HepG2 (cell line): ENCODE results near the gene MCU. TPM values are rescaled to one million over a fixed set of nuclear protein-coding genes. Genes with fewer than 3 reads are reported as not detected.

ENCODE experiments used
- ATAC-seq: fragments of 200-7000 bp; cut with Tn5 transposase; 3 replicates; pipeline ENCODE4 v1.9.1; 2020; ENCODE audit warnings: mild to moderate bottlenecking, moderate library complexity
- BruUV-seq: library from RNA; stranded (reverse); fragments of 400-500 nt; replicated peaks from 2 replicates; lab custom pipeline; 2021; lab: Mats Ljungman, UMichigan
- CTCF ChIA-PET: fragments of 300-600 bp; formaldehyde crosslinking; extraction: SDS; loops from one replicate; lab custom pipeline; 2021; ENCODE audit warnings: low total read pairs, inconsistent platforms, low intra/inter-chr PET ratio; lab: Yijun Ruan, JAX
- POLR2A ChIA-PET: fragments of 350-600 bp; sonication (Branson Sonifier 250); formaldehyde crosslinking; loops from one replicate; lab custom pipeline; 2020; ENCODE audit warnings: antibody characterized with exemption, inconsistent platforms; lab: Yijun Ruan, JAX
- DNase-seq: peaks from one replicate; pipeline ENCODE4 v3.0.0-alpha.2; 2015; ENCODE audit warnings: low spot score
- FAIRE-seq: peaks from 3 replicates; lab custom pipeline; 2011; peaks lifted over from hg19 to GRCh38; lab: Jason Lieb, UNC
- H2AFZ ChIP-seq: one replicate; pipeline ENCODE4 v1.6.1; 2011; ENCODE audit warnings: low read length, inconsistent platforms
- H3K27ac ChIP-seq: fragments of 300-600 bp; 3 replicates; pipeline ENCODE4 v1.8.0; 2011; ENCODE audit warnings: mixed run types, mild to moderate bottlenecking, mixed read lengths, low read length, inconsistent platforms; ENCODE audit not compliant: insufficient read depth; ENCODE audit errors: extremely low read length
- H3K27me3 ChIP-seq, 2 experiments: fragments of 200-600 bp in 1 of 2; 2 replicates in 1 of 2; 3 replicates in 1 of 2; pipeline versions ENCODE4 v1.6.0 to v1.8.0; 2011; ENCODE audit warnings: low read length in 2 of 2, mild to moderate bottlenecking in 2 of 2, moderate library complexity in 2 of 2, inconsistent platforms in 1 of 2; ENCODE audit not compliant: insufficient read depth in 2 of 2, control insufficient read depth in 1 of 2
- H3K36me3 ChIP-seq, 2 experiments: fragments of 200-600 bp in 1 of 2; replicated peaks in 1 of 2; 2 replicates in 1 of 2; 3 replicates in 1 of 2; pipeline versions ENCODE4 v1.5.1 to v1.8.0; 2011; ENCODE audit warnings: low read length in 2 of 2, inconsistent platforms in 1 of 2; ENCODE audit not compliant: insufficient read depth in 2 of 2, control insufficient read depth in 1 of 2
- H3K4me1 ChIP-seq: 2 replicates; pipeline ENCODE4 v1.5.1; 2012; ENCODE audit warnings: low read length, inconsistent platforms; ENCODE audit not compliant: insufficient read depth
- H3K4me2 ChIP-seq: 2 replicates; pipeline ENCODE4 v1.6.0; 2011; ENCODE audit warnings: low read depth, low read length, inconsistent platforms
- H3K4me3 ChIP-seq, 3 experiments: fragments of 200-600 bp in 1 of 3; sonication (generic), shearing (Covaris generic) in 1 of 3; replicated peaks in 1 of 3; 2 replicates each; pipeline ENCODE4 v1.5.1; 2011 to 2016; ENCODE audit warnings: low read length in 3 of 3, inconsistent platforms in 2 of 3, low read depth in 2 of 3, mild to moderate bottlenecking in 2 of 3, control low read depth in 1 of 3, mixed read lengths in 1 of 3; ENCODE audit not compliant: insufficient read depth in 1 of 3
- H3K79me2 ChIP-seq: one replicate; pipeline ENCODE4 v1.6.1; 2011; ENCODE audit warnings: low read length, inconsistent platforms; ENCODE audit not compliant: insufficient read depth
- H3K9ac ChIP-seq: 2 replicates; pipeline ENCODE4 v1.6.0; 2011; ENCODE audit warnings: mild to moderate bottlenecking, low read depth, low read length, inconsistent platforms; ENCODE audit not compliant: insufficient read depth
- H3K9me3 ChIP-seq: 2 replicates; pipeline ENCODE4 v1.5.1; 2012; ENCODE audit warnings: mild to moderate bottlenecking, low read length
- H4K20me1 ChIP-seq: 2 replicates; pipeline ENCODE4 v1.6.0; 2011; ENCODE audit warnings: inconsistent platforms, mild to moderate bottlenecking, low read length, moderate library complexity; ENCODE audit not compliant: insufficient read depth
- KDM1A ChIP-seq: IDR thresholded peaks from 2 replicates; pipeline ENCODE4 v1.6.1; 2016; ENCODE audit warnings: missing compliant biosample characterization
- POLR2AphosphoS2 ChIP-seq: IDR thresholded peaks from 2 replicates; pipeline ENCODE4 v1.6.1; 2011; ENCODE audit warnings: low read depth, low read length, improper control_type of control experiment
- SIN3A ChIP-seq: IDR thresholded peaks from 2 replicates; pipeline ENCODE4 v1.6.1; 2011; ENCODE audit warnings: low read depth, mild to moderate bottlenecking, control low read depth, low read length, borderline replicate concordance
- STAG1 ChIP-seq: sonication (generic); formaldehyde crosslinking; IDR thresholded peaks from 2 replicates; pipeline ENCODE4 v1.4.0; 2020; ENCODE audit warnings: missing genetic modification reagents
- ZFP62 ChIP-seq: sonication (generic); formaldehyde crosslinking; IDR thresholded peaks from 2 replicates; pipeline ENCODE4 v1.4.0; 2020; ENCODE audit warnings: missing genetic modification reagents
- ZMAT3 ChIP-seq: sonication (generic); formaldehyde crosslinking; conservative IDR thresholded peaks from 2 replicates; pipeline ENCODE4 v1.7.0; 2021; ENCODE audit warnings: missing genetic modification reagents
- ZNF317 ChIP-seq: sonication (generic); formaldehyde crosslinking; IDR thresholded peaks from 2 replicates; pipeline ENCODE4 v1.5.0; 2020; ENCODE audit warnings: mild to moderate bottlenecking, missing genetic modification reagents
- ZNF431 ChIP-seq: sonication (generic); formaldehyde crosslinking; IDR thresholded peaks from 2 replicates; pipeline ENCODE4 v1.9.0; 2022; ENCODE audit warnings: missing genetic modification reagents, low read depth, mild to moderate bottlenecking, borderline replicate concordance
- ZNF446 ChIP-seq: sonication (generic); formaldehyde crosslinking; IDR thresholded peaks from 2 replicates; pipeline ENCODE4 v1.5.0; 2020; ENCODE audit warnings: mild to moderate bottlenecking, missing genetic modification reagents
- ZNF484 ChIP-seq: sonication (generic); formaldehyde crosslinking; IDR thresholded peaks from 2 replicates; pipeline ENCODE4 v1.5.1; 2020; ENCODE audit warnings: mild to moderate bottlenecking, low read depth, missing genetic modification reagents, borderline replicate concordance
- ZSCAN21 ChIP-seq: sonication (generic); formaldehyde crosslinking; IDR thresholded peaks from 2 replicates; pipeline ENCODE4 v1.8.0; 2022; ENCODE audit warnings: mild to moderate bottlenecking, missing genetic modification reagents, moderate library complexity, borderline replicate concordance
- WGBS: methylation state at CpG from one replicate; pipeline ENCODE4 v1.1.6; 2017; ENCODE audit warnings: low lambda C conversion rate; 5-methylcytosine and 5-hydroxymethylcytosine counted together
- in situ Hi-C: cut with HindIII; loops from 2 replicates; pipeline ENCODE4 v1.10.0; 2017; ENCODE audit warnings: low pct_unique_long_range_greater_than_20kb; ENCODE audit not compliant: extremely low pct_ligation_motif_present
- intact Hi-C: fragments of 100-400 bp; cut with micrococcal nuclease; formaldehyde crosslinking; loops from one replicate; pipeline ENCODE4 v1.10.0; 2022; ENCODE audit not compliant: unreplicated experiment
- polyA plus RNA-seq, 8 experiments: library from polyadenylated mRNA; depleted of rRNA in 3 of 8; stranded (reverse) in 7 of 8; unstranded in 1 of 8; fragments of >200 nt; fragmentation: Illumina TruSeq in 4 of 8; extraction: Trizol in 4 of 8; gene quantifications; 2 replicates each; pipeline versions ENCODE4 v1.2.1 to v1.2.3, GENCODE V29; 2011 to 2016; ENCODE audit warnings: low read depth in 4 of 8, missing spikeins in 1 of 8, mixed read lengths in 1 of 8; ENCODE audit not compliant: insufficient read depth in 1 of 8
- total RNA-seq, 5 experiments: library from RNA; depleted of rRNA; stranded (reverse); fragments of >200 nt; fragmentation: Illumina TruSeq; extraction: Trizol; gene quantifications; 2 replicates each; pipeline ENCODE4 v1.2.3, GENCODE V29; 2016; ENCODE audit warnings: low read depth in 1 of 5

The MCU gene
- total and polyA plus RNA-seq, 2 of the 13 experiments (the other 11 are each of a cell fraction or from before 2014, with no cell fraction given), result 25.9 to 64.5 TPM

- TF ChIP-seq SIN3A (no peak), ZNF446 (CRISPR knock-in tag) (no peak), ZNF431 (CRISPR knock-in tag) (no peak), KDM1A (CRISPR knock-in tag) (no peak), STAG1 (CRISPR knock-in tag) (peak; percentile 79)
Observed at GRCh38 chr10:72875250-72876055, 183.5 kb downstream of the MCU start (continued).

DNA sequence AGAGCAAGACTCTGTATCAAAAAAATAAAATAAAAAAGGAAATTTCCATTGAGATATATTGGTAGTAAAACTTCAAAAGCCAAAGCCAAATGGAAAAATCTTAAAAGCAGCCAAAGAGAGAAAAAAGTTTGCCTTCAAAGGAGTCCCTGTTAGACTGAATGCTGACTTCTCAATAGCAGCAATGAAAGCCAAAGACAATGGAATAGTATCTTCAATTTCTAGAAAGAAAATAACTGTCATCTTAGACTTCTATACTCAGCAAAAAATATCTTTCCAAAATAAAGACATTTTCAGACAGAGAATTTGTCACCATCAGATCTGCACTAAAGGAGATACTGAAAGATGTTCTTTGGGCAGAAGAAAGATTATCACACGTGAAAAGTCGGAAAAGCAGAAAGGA is 187.3 kb downstream of the MCU start:
- POLR2A ChIA-PET, result no interaction called here
- intact Hi-C loops, result loop anchor here (5.0 kb wide), 1 partner anchor 187 kb away; the partner anchor contains the start of gene MCU

More for the DNA sequence above, 187.3 kb downstream of the MCU start:
- ATAC-seq (no peak), DNase-seq (no peak), FAIRE-seq (no peak)
- no peak overlapping the region for H3K4me2 ChIP-seq
- H3K79me2 ChIP-seq, result no peaks in the 10 kb centered on the region
- TF ChIP-seq ZSCAN21 (no peak), ZNF317 (CRISPR knock-in tag) (peak; percentile 95), ZNF484 (CRISPR knock-in tag) (no peak), POLR2AphosphoS2 (no peak), ZFP62 (CRISPR knock-in tag) (no peak), ZMAT3 (no peak)
- H2AFZ ChIP-seq, result no peak overlapping the region
- no peaks in the 10 kb centered on the region for H4K20me1 ChIP-seq
- H3K9ac ChIP-seq, result no peak overlapping the region
- peaks cover 2 to 4% of the 10 kb centered on the region in 2 experiments; a peak in 1 of 5 replicates for H3K36me3 ChIP-seq
- no peak overlapping the region for H3K4me3 ChIP-seq
- BruUV-seq, result no TSS peak
- no peaks in the 10 kb centered on the region for H3K27me3 ChIP-seq
- WGBS, result 100% methylated on average over 2 of the region's 2 CpGs
- no peaks in the 10 kb centered on the region for H3K9me3 ChIP-seq
- in situ Hi-C loops, result no loop called here
- CTCF ChIA-PET, result no interaction called here
- H3K27ac ChIP-seq, result no peak overlapping the region
- H3K4me1 ChIP-seq, result no peaks in the 10 kb centered on the region
